Neural crest cell (in vitro differentiated cells): Measurements from ENCODE around the gene VSTM1. TPM values are rescaled to one million over a fixed set of nuclear protein-coding genes. Genes with fewer than 3 reads are reported as not detected.

Experiments
- DNase-seq: peaks from one replicate; pipeline ENCODE4 v3.0.0; 2021; ENCODE audit warnings: low read depth, mixed read lengths, low spot score
- H3K27ac Mint-ChIP-seq: one replicate; pipeline ENCODE4 v1.8.0; 2021; ENCODE audit warnings: mild to moderate bottlenecking, mixed read lengths; ENCODE audit not compliant: unreplicated experiment
- H3K27me3 Mint-ChIP-seq: 2 replicates; pipeline ENCODE4 v1.8.0; 2021; ENCODE audit warnings: low read depth, mild to moderate bottlenecking, mixed read lengths
- H3K36me3 Mint-ChIP-seq: 2 replicates; pipeline ENCODE4 v1.8.0; 2021; ENCODE audit warnings: low read depth, mild to moderate bottlenecking, mixed read lengths
- H3K4me1 Mint-ChIP-seq: 2 replicates; pipeline ENCODE4 v1.8.0; 2021; ENCODE audit warnings: mixed read lengths
- H3K4me3 Mint-ChIP-seq: one replicate; pipeline ENCODE4 v1.8.0; 2021; ENCODE audit warnings: mild to moderate bottlenecking, mixed read lengths
- H3K9me3 Mint-ChIP-seq: 2 replicates; pipeline ENCODE4 v1.8.0; 2021; ENCODE audit warnings: mixed read lengths
- CTCF ChIP-seq: fragments of 200-600 bp; sonication (generic); conservative IDR thresholded peaks from 2 replicates; pipeline ENCODE4 v1.5.0; 2021; ENCODE audit warnings: antibody characterized with exemption, mild to moderate bottlenecking
- total RNA-seq: library from RNA; stranded (reverse); gene quantifications from 2 replicates; pipeline ENCODE4 v1.2.1, GENCODE V29; 2021

The VSTM1 gene
- total RNA-seq, 1 donor from 2014 or later, result not detected

GRCh38 chr19:54017261-54017660, 46.4 kb downstream of the VSTM1 start:
- no peak for DNase-seq
- TF ChIP-seq CTCF, result no peak
- no peak overlapping the region for H3K27ac Mint-ChIP-seq
- H3K9me3 Mint-ChIP-seq, result no peaks in the 10 kb centered on the region
- no peaks in the 10 kb centered on the region for H3K36me3 Mint-ChIP-seq
- H3K4me3 Mint-ChIP-seq, result no peak overlapping the region
- H3K4me1 Mint-ChIP-seq, result peaks cover 11% of the 10 kb centered on the region
- peaks cover 2% of the 10 kb centered on the region for H3K27me3 Mint-ChIP-seq

GRCh38 chr19:54014920-54015560, 48.7 kb downstream of the VSTM1 start:
- H3K36me3 Mint-ChIP-seq, result no peaks in the 10 kb centered on the region
- DNase-seq, result no peak
- H3K27ac Mint-ChIP-seq, result no peak overlapping the region
- no peaks in the 10 kb centered on the region for H3K9me3 Mint-ChIP-seq
- peaks cover 7% of the 10 kb centered on the region for H3K27me3 Mint-ChIP-seq
- no peak overlapping the region for H3K4me3 Mint-ChIP-seq
- TF ChIP-seq CTCF, result no peak
- peaks cover 16% of the 10 kb centered on the region for H3K4me1 Mint-ChIP-seq

- Mint-ChIP-seq H3K9me3 (no peaks in the 10 kb centered on the region), H3K4me1 (peaks cover 16% of the 10 kb centered on the region), H3K4me3 (no peak overlapping the region), H3K27me3 (peaks cover 7% of the 10 kb centered on the region), H3K27ac (no peak overlapping the region), H3K36me3 (no peaks in the 10 kb centered on the region)
- DNase-seq, result no peak
- no peak for TF ChIP-seq CTCF
Measured at GRCh38 chr19:54013866-54014265, 49.8 kb downstream of the VSTM1 start.

- Mint-ChIP-seq H3K4me1 (peaks cover 8% of the 10 kb centered on the region), H3K27me3 (peaks cover 11% of the 10 kb centered on the region), H3K9me3 (no peaks in the 10 kb centered on the region), H3K27ac (no peak overlapping the region), H3K4me3 (no peak overlapping the region), H3K36me3 (no peaks in the 10 kb centered on the region)
- TF ChIP-seq CTCF, result no peak
- no peak for DNase-seq
Measured at GRCh38 chr19:54011507-54012211, 52.0 kb downstream of the VSTM1 start.

- peaks cover 5% of the 10 kb centered on the region for H3K4me1 Mint-ChIP-seq
- no peak for DNase-seq
- no peak overlapping the region for H3K4me3 Mint-ChIP-seq
- H3K36me3 Mint-ChIP-seq, result no peaks in the 10 kb centered on the region
- no peak overlapping the region for H3K27ac Mint-ChIP-seq
- TF ChIP-seq CTCF, result no peak
- H3K9me3 Mint-ChIP-seq, result no peaks in the 10 kb centered on the region
- peaks cover 11% of the 10 kb centered on the region for H3K27me3 Mint-ChIP-seq
Measured at GRCh38 chr19:54010474-54010873, 53.2 kb downstream of the VSTM1 start.
